ENCODE measurements around the gene TNFRSF6B. TPM values are rescaled to one million over a fixed set of nuclear protein-coding genes. Genes with fewer than 3 reads are reported as not detected.

TNFRSF6B gene
- total and polyA plus RNA-seq, 7 donors, result 1.2 to 186 (median 4.8) TPM

- H3K27me3 ChIP-seq, result no peaks in the 10 kb centered on the region
- TF ChIP-seq CTCF (IDR thresholded peaks at IDR 0.05) (no peak), EP300 (IDR thresholded peaks at IDR 0.05) (no peak), POLR2AphosphoS5 (IDR thresholded peaks at IDR 0.05) (no peak), POLR2A (IDR thresholded peaks at IDR 0.05) (no peak)
- no peaks in the 10 kb centered on the region for H3K9me3 ChIP-seq
- no peak overlapping the region for H3K4me3 ChIP-seq
- H3K36me3 ChIP-seq, result peaks cover 21 to 67% (median 29%) of the 10 kb centered on the region in 4 donors
- 92 to 95% methylated on average over 9 of the region's 9 CpGs for WGBS, 2 donors
- peaks cover 0 to 21% (median 14%) of the 10 kb centered on the region in 4 donors for H3K4me1 ChIP-seq
- intact Hi-C loops (cut with DNase I), result no loop called here
- no peak for DNase-seq
- H3K27ac ChIP-seq, result no peak overlapping the region
Observed at GRCh38 chr20:63662813-63663189, 33.7 kb upstream of the TNFRSF6B start.

- 95 to 96% methylated on average over 26 of the region's 26 CpGs for WGBS, 2 donors
- no peak overlapping the region for H3K27ac ChIP-seq
- H3K4me3 ChIP-seq, result no peak overlapping the region
- no peak for DNase-seq
- H3K4me1 ChIP-seq, result peaks cover 0 to 18% (median 12%) of the 10 kb centered on the region in 4 donors
- no peaks in the 10 kb centered on the region for H3K9me3 ChIP-seq
- TF ChIP-seq POLR2AphosphoS5 (IDR thresholded peaks at IDR 0.05), result no peak
- no peak for TF ChIP-seq CTCF (IDR thresholded peaks at IDR 0.05)
- TF ChIP-seq POLR2A (IDR thresholded peaks at IDR 0.05), result no peak
- no peak for TF ChIP-seq EP300 (IDR thresholded peaks at IDR 0.05)
- intact Hi-C loops (cut with DNase I), result no loop called here
- H3K36me3 ChIP-seq, result peaks cover 21 to 74% (median 36%) of the 10 kb centered on the region in 4 donors
- no peaks in the 10 kb centered on the region for H3K27me3 ChIP-seq
Observed at GRCh38 chr20:63663332-63664066, 33.0 kb upstream of the TNFRSF6B start.

- intact Hi-C loops (cut with DNase I), result no loop called here
- Histone ChIP-seq H3K36me3 (peaks cover 21 to 82% (median 40%) of the 10 kb centered on the region in 4 donors), H3K4me1 (peaks cover 0 to 13% (median 6%) of the 10 kb centered on the region in 4 donors), H3K4me3 (no peak overlapping the region), H3K9me3 (no peaks in the 10 kb centered on the region), H3K27me3 (no peaks in the 10 kb centered on the region), H3K27ac (no peak overlapping the region)
- DNase-seq, result no peak
- 94 to 96% methylated on average over 22 of the region's 22 CpGs for WGBS, 2 donors
- TF ChIP-seq EP300 (IDR thresholded peaks at IDR 0.05), result no peak
- no peak for TF ChIP-seq POLR2AphosphoS5 (IDR thresholded peaks at IDR 0.05)
- TF ChIP-seq CTCF (IDR thresholded peaks at IDR 0.05), result no peak
- TF ChIP-seq POLR2A (IDR thresholded peaks at IDR 0.05), result no peak
Observed at GRCh38 chr20:63664143-63664851, 32.2 kb upstream of the TNFRSF6B start.

GRCh38 chr20:63664861-63665594 is 31.4 kb upstream of the TNFRSF6B start:
- Histone ChIP-seq H3K27ac (no peak overlapping the region), H3K27me3 (no peaks in the 10 kb centered on the region), H3K9me3 (no peaks in the 10 kb centered on the region), H3K36me3 (peaks cover 21 to 83% (median 40%) of the 10 kb centered on the region in 4 donors), H3K4me3 (no peak overlapping the region), H3K4me1 (peaks cover 0 to 6% (median under 1%) of the 10 kb centered on the region in 4 donors)
- intact Hi-C loops (cut with DNase I), result no loop called here
- TF ChIP-seq POLR2AphosphoS5 (IDR thresholded peaks at IDR 0.05) (no peak), POLR2A (IDR thresholded peaks at IDR 0.05) (no peak), CTCF (IDR thresholded peaks at IDR 0.05) (no peak), EP300 (IDR thresholded peaks at IDR 0.05) (no peak)
- WGBS, 2 donors, result 80 to 81% methylated on average over 18 of the region's 18 CpGs
- no peak for DNase-seq
